MM.1S (cell line): Measurements from ENCODE around the gene RARB.

Experiments
- CTCF ChIP-seq: fragments of 300-600 bp; sonication (generic); IDR thresholded peaks from 2 replicates; pipeline ENCODE4 v1.5.1; 2016; ENCODE audit warnings: antibody characterized with exemption, low read length, mixed read lengths
- EZH2 ChIP-seq: fragments of 300-600 bp; sonication (generic); optimal IDR thresholded peaks from 2 replicates; pipeline ENCODE3; 2017; ENCODE audit warnings: low read depth, mild to moderate bottlenecking, antibody characterized with exemption, low read length, mixed read lengths
- EZH2phosphoT487 ChIP-seq: fragments of 300-600 bp; sonication (generic); IDR thresholded peaks from 2 replicates; pipeline ENCODE4 v1.6.1; 2018; ENCODE audit warnings: antibody characterized with exemption, low read length

GRCh38 chr3:25468866-25469319 lies 40.8 kb downstream of the RARB start:
- no peak for TF ChIP-seq CTCF
- no peak for TF ChIP-seq EZH2
- TF ChIP-seq EZH2phosphoT487, result no peak
